Measurements from ENCODE around the gene MARCKSL1. TPM values are rescaled to one million over a fixed set of nuclear protein-coding genes. Genes with fewer than 3 reads are reported as not detected.
A peak's percentile ranks its signal among the peaks of the same experiment; 100 is the strongest.

MARCKSL1 gene
- total RNA-seq, 1 donor: 16.6 TPM

- no peak overlapping the region for H3K27ac ChIP-seq (ENCODE audit: low read depth, low read length)
- no peak for DNase-seq (ENCODE audit: insufficient read length, low spot score, missing footprints)
- TF ChIP-seq CTCF (IDR thresholded peaks at IDR 0.05; ENCODE audit: extremely low read depth, low read depth, low read length): no peak
- no peak overlapping the region for H3K4me3 ChIP-seq (ENCODE audit: insufficient read depth, low read length)
- no peaks in the 10 kb centered on the region for H3K4me1 ChIP-seq (ENCODE audit: insufficient read depth, low read length)
- H3K79me2 ChIP-seq (ENCODE audit: insufficient read depth, low read length): no peaks in the 10 kb centered on the region
- H3K9me3 ChIP-seq (ENCODE audit: low read depth, low read length): no peaks in the 10 kb centered on the region
- H4K20me1 ChIP-seq (ENCODE audit: insufficient read depth, low read length): no peaks in the 10 kb centered on the region
- H3K36me3 ChIP-seq (ENCODE audit: insufficient read depth, low read length): peaks cover 31% of the 10 kb centered on the region
- no peak overlapping the region for H2AFZ ChIP-seq (ENCODE audit: low read length)
- H3K4me2 ChIP-seq (ENCODE audit: insufficient read depth, low read length): no peak overlapping the region
- H3K27me3 ChIP-seq (ENCODE audit: insufficient read depth, low read length): no peaks in the 10 kb centered on the region
Observed at GRCh38 chr1:32327204-32327603, 8.8 kb downstream of the MARCKSL1 start.

GRCh38 chr1:32321712-32322291 is 14.2 kb downstream of the MARCKSL1 start:
- DNase-seq (ENCODE audit: insufficient read length, low spot score, missing footprints): no peak
- Histone ChIP-seq H3K4me3 (ENCODE audit: insufficient read depth, low read length) (no peak overlapping the region), H4K20me1 (ENCODE audit: insufficient read depth, low read length) (no peaks in the 10 kb centered on the region), H3K4me2 (ENCODE audit: insufficient read depth, low read length) (no peak overlapping the region), H3K27ac (ENCODE audit: low read depth, low read length) (no peak overlapping the region), H2AFZ (ENCODE audit: low read length) (peak overlapping the region; percentile 49), H3K27me3 (ENCODE audit: insufficient read depth, low read length) (no peaks in the 10 kb centered on the region), H3K79me2 (ENCODE audit: insufficient read depth, low read length) (no peaks in the 10 kb centered on the region), H3K36me3 (ENCODE audit: insufficient read depth, low read length) (peaks cover 4% of the 10 kb centered on the region), H3K4me1 (ENCODE audit: insufficient read depth, low read length) (peaks cover 4% of the 10 kb centered on the region), H3K9me3 (ENCODE audit: low read depth, low read length) (no peaks in the 10 kb centered on the region)
- no peak for TF ChIP-seq CTCF (IDR thresholded peaks at IDR 0.05; ENCODE audit: extremely low read depth, low read depth, low read length)

- peaks cover 4% of the 10 kb centered on the region for H3K4me1 ChIP-seq (ENCODE audit: insufficient read depth, low read length)
- H3K36me3 ChIP-seq (ENCODE audit: insufficient read depth, low read length): peaks cover 5% of the 10 kb centered on the region
- no peak overlapping the region for H3K4me2 ChIP-seq (ENCODE audit: insufficient read depth, low read length)
- no peak for DNase-seq (ENCODE audit: insufficient read length, low spot score, missing footprints)
- peaks cover 12% of the 10 kb centered on the region for H3K79me2 ChIP-seq (ENCODE audit: insufficient read depth, low read length)
- no peak overlapping the region for H3K4me3 ChIP-seq (ENCODE audit: insufficient read depth, low read length)
- no peak for TF ChIP-seq CTCF (IDR thresholded peaks at IDR 0.05; ENCODE audit: extremely low read depth, low read depth, low read length)
- no peak overlapping the region for H2AFZ ChIP-seq (ENCODE audit: low read length)
- H3K27me3 ChIP-seq (ENCODE audit: insufficient read depth, low read length): no peaks in the 10 kb centered on the region
- H3K9me3 ChIP-seq (ENCODE audit: low read depth, low read length): no peaks in the 10 kb centered on the region
- peaks cover 4% of the 10 kb centered on the region for H4K20me1 ChIP-seq (ENCODE audit: insufficient read depth, low read length)
- no peak overlapping the region for H3K27ac ChIP-seq (ENCODE audit: low read depth, low read length)
Observed at GRCh38 chr1:32318127-32318869, 17.7 kb downstream of the MARCKSL1 start.

- no peak overlapping the region for H2AFZ ChIP-seq (ENCODE audit: low read length)
- H3K79me2 ChIP-seq (ENCODE audit: insufficient read depth, low read length): peaks cover 16% of the 10 kb centered on the region
- no peaks in the 10 kb centered on the region for H3K27me3 ChIP-seq (ENCODE audit: insufficient read depth, low read length)
- no peak overlapping the region for H3K27ac ChIP-seq (ENCODE audit: low read depth, low read length)
- H3K4me1 ChIP-seq (ENCODE audit: insufficient read depth, low read length): peaks cover 2% of the 10 kb centered on the region
- H3K9me3 ChIP-seq (ENCODE audit: low read depth, low read length): no peaks in the 10 kb centered on the region
- H4K20me1 ChIP-seq (ENCODE audit: insufficient read depth, low read length): peaks cover 4% of the 10 kb centered on the region
- peaks cover 5% of the 10 kb centered on the region for H3K36me3 ChIP-seq (ENCODE audit: insufficient read depth, low read length)
- TF ChIP-seq CTCF (IDR thresholded peaks at IDR 0.05; ENCODE audit: extremely low read depth, low read depth, low read length): no peak
- no peak for DNase-seq (ENCODE audit: insufficient read length, low spot score, missing footprints)
- no peak overlapping the region for H3K4me2 ChIP-seq (ENCODE audit: insufficient read depth, low read length)
- no peak overlapping the region for H3K4me3 ChIP-seq (ENCODE audit: insufficient read depth, low read length)
Observed at GRCh38 chr1:32316903-32317277, 19.1 kb downstream of the MARCKSL1 start.

All from osteoblast (primary cell).